Body of pancreas (tissue), 4 donors: Measurements from ENCODE around the gene AGAP1. TPM values are rescaled to one million over a fixed set of nuclear protein-coding genes. Genes with fewer than 3 reads are reported as not detected.

Experiments
- ATAC-seq: fragments of 150-250 bp; one replicate; pipeline ENCODE4 v1.9.1; 2016
- DNase-seq, 4 donors: peaks; one replicate each; pipeline ENCODE4 v3.0.0-alpha.2; 2019
- H3K27ac ChIP-seq, 4 donors: fragments of 200-600 bp; sonication (generic); 1 replicate in 3 of 4; 2 replicates in 1 of 4; pipeline versions ENCODE4 v1.5.1 to v1.6.1; 2016 to 2019; ENCODE audit warnings: mild to moderate bottlenecking in 1 of 4, mixed read lengths in 1 of 4, moderate library complexity in 1 of 4
- H3K27me3 ChIP-seq, 2 donors: fragments of 200-600 bp; sonication (generic); one replicate each; pipeline ENCODE4 v1.6.0; 2016; ENCODE audit warnings: mild to moderate bottlenecking in 1 of 2
- H3K36me3 ChIP-seq, 2 donors: fragments of 200-600 bp; sonication (generic); replicated peaks in 1 of 2; 2 replicates each; pipeline ENCODE4 v1.5.1; 2016; ENCODE audit warnings: low read depth in 2 of 2; ENCODE audit not compliant: insufficient read depth in 1 of 2
- H3K4me1 ChIP-seq: fragments of 200-600 bp; sonication (generic); one replicate; pipeline ENCODE4 v1.6.0; 2016
- H3K4me3 ChIP-seq, 2 donors: fragments of 200-600 bp; sonication (generic); 1 replicate in 1 of 2; 2 replicates in 1 of 2; pipeline ENCODE4 v1.5.1; 2016 to 2019
- H3K9me3 ChIP-seq, 3 donors: fragments of 200-600 bp; sonication (generic); 1 replicate in 2 of 3; 2 replicates in 1 of 3; pipeline ENCODE4 v1.5.1; 2016
- CTCF ChIP-seq, 7 experiments: fragments of 450-650 bp in 4 of 7; fragments of 200-600 bp in 3 of 7; sonication (generic) in 3 of 7; IDR thresholded peaks; one replicate each; pipeline ENCODE4 v1.5.1; 2016 to 2019; ENCODE audit warnings: antibody characterized with exemption in 7 of 7
- POLR2A ChIP-seq, 3 donors: fragments of 450-650 bp; IDR thresholded peaks; one replicate each; pipeline ENCODE4 v1.6.1; 2016; ENCODE audit warnings: antibody characterized with exemption in 3 of 3, mild to moderate bottlenecking in 2 of 3
- WGBS, 2 donors: methylation state at CpG; one replicate each; pipeline ENCODE4 v1.1.5; 2017; 5-methylcytosine and 5-hydroxymethylcytosine counted together
- intact Hi-C: fragments of 100-400 bp; cut with DNase I; formaldehyde crosslinking; loops from one replicate; pipeline ENCODE4 v1.15.1; 2023
- total RNA-seq, 2 donors: library from RNA; depleted of rRNA; stranded (reverse); fragments of >200 nt; gene quantifications; one replicate each; pipeline ENCODE4 v1.1.0, GENCODE V29; 2016

Gene AGAP1
- total RNA-seq, 2 donors from 2014 or later = 21.3 to 32.6 TPM

GRCh38 chr2:235719146-235719942 lies 225.5 kb downstream of the AGAP1 start:
- Histone ChIP-seq H3K4me1 (peaks cover 14% of the 10 kb centered on the region), H3K9me3 (no peaks in the 10 kb centered on the region), H3K27ac (no peak overlapping the region), H3K27me3 (no peaks in the 10 kb centered on the region), H3K36me3 (no peaks in the 10 kb centered on the region), H3K4me3 (no peak overlapping the region)
- DNase-seq (no peak), ATAC-seq (no peak)
- intact Hi-C loops = no loop called here
- 82 to 84% methylated on average over 7 of the region's 7 CpGs for WGBS, 2 donors
- TF ChIP-seq POLR2A (IDR thresholded peaks at IDR 0.05) (no peak), CTCF (IDR thresholded peaks at IDR 0.05) (no peak)

- Histone ChIP-seq H3K27me3 (peaks cover 0 to 2% of the 10 kb centered on the region in 2 donors), H3K36me3 (no peaks in the 10 kb centered on the region), H3K4me3 (no peak overlapping the region), H3K9me3 (no peaks in the 10 kb centered on the region), H3K27ac (no peak overlapping the region), H3K4me1 (peaks cover 28% of the 10 kb centered on the region)
- no peak for ATAC-seq
- DNase-seq = no peak
- intact Hi-C loops = no loop called here
- TF ChIP-seq CTCF (IDR thresholded peaks at IDR 0.05) = no peak
- TF ChIP-seq POLR2A (IDR thresholded peaks at IDR 0.05) = no peak
- 92 to 95% methylated on average over 3 of the region's 3 CpGs for WGBS, 2 donors
Measured at GRCh38 chr2:235721625-235722024, 227.8 kb downstream of the AGAP1 start.

GRCh38 chr2:235722869-235723268 lies 229.0 kb downstream of the AGAP1 start:
- no peak for ATAC-seq
- intact Hi-C loops = no loop called here
- H3K27me3 ChIP-seq = peaks cover 0 to 2% of the 10 kb centered on the region in 2 donors
- no peak for DNase-seq
- no peaks in the 10 kb centered on the region for H3K36me3 ChIP-seq
- H3K27ac ChIP-seq = no peak overlapping the region
- no peaks in the 10 kb centered on the region for H3K9me3 ChIP-seq
- WGBS, 2 donors = 88 to 89% methylated on average over 7 of the region's 7 CpGs
- H3K4me3 ChIP-seq = no peak overlapping the region
- peaks cover 24% of the 10 kb centered on the region for H3K4me1 ChIP-seq
- no peak for TF ChIP-seq POLR2A (IDR thresholded peaks at IDR 0.05)

- peaks cover 24% of the 10 kb centered on the region for H3K4me1 ChIP-seq
- TF ChIP-seq CTCF (IDR thresholded peaks at IDR 0.05) (no peak), POLR2A (IDR thresholded peaks at IDR 0.05) (no peak)
- DNase-seq (no peak), ATAC-seq (no peak)
- no peaks in the 10 kb centered on the region for H3K9me3 ChIP-seq
- 88 to 96% methylated on average over 6 of the region's 6 CpGs for WGBS, 2 donors
- no peak overlapping the region for H3K27ac ChIP-seq
- peaks cover 0 to 2% of the 10 kb centered on the region in 2 donors for H3K27me3 ChIP-seq
- H3K36me3 ChIP-seq = no peaks in the 10 kb centered on the region
- intact Hi-C loops = no loop called here
- no peak overlapping the region for H3K4me3 ChIP-seq
Measured at GRCh38 chr2:235723371-235723770, 229.5 kb downstream of the AGAP1 start.

- intact Hi-C loops = no loop called here
- Histone ChIP-seq H3K4me1 (peaks cover 24% of the 10 kb centered on the region), H3K4me3 (no peak overlapping the region), H3K27ac (peak overlapping the region in 1 of 4 donors; percentile 55), H3K36me3 (no peaks in the 10 kb centered on the region), H3K9me3 (no peaks in the 10 kb centered on the region), H3K27me3 (peaks cover 0 to 2% of the 10 kb centered on the region in 2 donors)
- TF ChIP-seq POLR2A (IDR thresholded peaks at IDR 0.05) (no peak), CTCF (IDR thresholded peaks at IDR 0.05) (no peak)
- ATAC-seq (no peak), DNase-seq (no peak)
- WGBS, 2 donors = 92 to 95% methylated on average over 13 to 16 of the region's 16 CpGs
Measured at GRCh38 chr2:235723811-235724465, 230.1 kb downstream of the AGAP1 start.
